GM12875 (cell line): ENCODE results near the gene LRSAM1.

Source experiments
- H3K4me3 ChIP-seq: one replicate; pipeline ENCODE4 v1.5.1; 2011; ENCODE audit warnings: low read depth, low read length, control low read depth
- CTCF ChIP-seq: IDR thresholded peaks from 2 replicates; pipeline ENCODE4 v1.5.1; 2011; ENCODE audit warnings: low read depth, mild to moderate bottlenecking, control low read depth, inconsistent platforms, low read length, moderate library complexity, borderline replicate concordance; ENCODE audit not compliant: insufficient read depth

Gene LRSAM1

DNA sequence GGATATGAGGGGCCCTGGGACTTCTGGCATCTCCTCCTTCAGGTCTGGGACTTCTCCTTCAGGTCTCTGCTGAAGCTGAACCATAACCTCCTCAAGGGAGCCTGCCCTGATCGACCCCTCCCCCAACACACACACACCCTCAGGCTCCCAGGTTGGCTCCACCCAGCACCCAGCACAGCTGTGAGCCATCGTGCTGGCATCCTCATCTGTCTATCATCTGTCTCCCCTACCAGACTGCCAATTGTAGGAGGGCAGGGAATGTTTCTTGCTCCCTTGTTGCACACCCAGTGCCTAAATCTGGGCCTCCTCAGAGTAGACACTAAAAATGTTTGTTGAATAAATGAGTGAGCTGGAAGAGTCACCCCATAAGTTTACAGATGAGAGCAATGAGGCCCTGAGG is 71.4 kb downstream of the LRSAM1 start:
- no peak overlapping the region for H3K4me3 ChIP-seq
- no peak for TF ChIP-seq CTCF

DNA sequence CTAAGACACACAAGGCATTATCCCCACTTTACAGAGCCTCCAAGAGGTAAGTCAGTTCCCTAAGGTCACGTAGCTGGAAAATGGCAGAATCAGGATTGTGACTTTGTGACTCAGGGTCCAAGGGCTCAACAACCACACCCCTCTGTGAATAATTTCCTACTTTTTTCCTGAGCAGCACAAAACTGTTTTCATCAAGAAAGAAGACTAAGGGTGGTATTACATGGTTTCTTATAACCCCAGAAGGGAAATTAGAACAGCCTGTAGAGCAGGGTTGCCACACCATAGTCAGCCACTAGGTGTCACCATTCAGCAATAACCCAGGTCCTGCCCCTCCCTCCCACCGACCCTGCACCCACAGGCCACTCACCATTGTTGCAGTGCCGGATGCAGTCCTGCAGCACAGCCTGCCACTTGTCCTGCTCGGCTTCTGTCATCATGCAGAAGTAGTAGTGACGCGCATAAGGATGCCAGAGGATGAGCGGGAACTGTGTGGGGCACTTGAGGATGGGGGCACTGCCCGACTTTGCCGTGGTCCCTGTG is 72.1 kb downstream of the LRSAM1 start:
- peak; percentile 48; the same call in 1 of the 2 replicates for TF ChIP-seq CTCF
- H3K4me3 ChIP-seq, result no peak overlapping the region

DNA sequence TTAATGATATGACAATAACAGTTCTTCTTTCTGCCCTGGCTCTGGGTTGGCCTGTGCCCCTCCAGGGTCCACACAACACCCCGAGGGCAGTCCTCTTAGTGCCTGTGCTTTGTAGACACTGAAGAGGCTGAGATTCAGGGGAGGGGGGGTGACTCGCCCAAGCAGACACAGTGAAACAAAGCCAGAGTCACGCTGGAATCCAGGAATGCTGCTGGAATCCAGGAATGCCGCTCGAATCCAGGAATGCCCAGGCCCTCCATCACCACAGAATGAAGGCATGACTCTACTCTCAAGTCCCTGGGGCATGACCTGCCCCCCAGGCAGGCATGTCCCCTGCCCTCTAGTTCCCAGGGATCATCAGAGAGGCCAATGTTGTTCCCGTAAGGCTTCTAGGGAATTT is 73.1 kb downstream of the LRSAM1 start:
- TF ChIP-seq CTCF, result no peak
- no peak overlapping the region for H3K4me3 ChIP-seq

DNA sequence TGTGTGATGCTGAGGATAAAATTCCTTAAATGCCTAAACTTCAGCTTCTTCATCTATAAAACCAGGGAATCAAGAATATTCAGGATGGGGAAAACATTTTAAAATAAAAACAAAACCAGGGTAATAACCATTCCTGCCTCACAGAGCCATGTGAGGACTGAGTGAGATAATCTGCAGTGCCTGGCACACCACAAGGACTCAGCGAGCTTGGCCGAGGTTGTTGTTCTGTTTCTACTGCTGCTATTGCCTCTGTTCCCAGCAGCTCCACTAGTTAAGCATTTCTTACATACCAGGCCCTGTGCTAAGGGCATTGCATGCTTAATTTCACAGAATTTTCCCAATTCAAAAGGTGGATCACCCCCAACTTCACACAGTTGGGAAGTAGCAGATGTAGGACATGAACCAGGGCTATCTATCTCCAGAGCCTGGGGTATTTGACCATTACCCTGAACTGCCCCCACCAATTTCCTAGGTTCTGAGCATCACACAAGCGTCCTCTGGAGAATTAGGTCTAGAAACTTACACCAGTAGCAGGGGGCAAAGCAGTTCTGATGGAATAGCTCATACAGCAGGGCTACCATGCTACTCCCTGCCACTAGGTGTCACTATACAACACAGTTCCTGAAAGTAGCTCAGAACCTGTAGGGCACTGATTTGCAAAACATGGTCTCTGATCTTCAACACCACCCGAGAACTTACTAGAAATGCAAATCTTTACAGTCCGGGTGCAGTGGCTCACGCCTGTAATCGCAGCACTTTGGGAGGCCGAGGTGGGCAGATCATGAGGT is 74.3 kb downstream of the LRSAM1 start:
- H3K4me3 ChIP-seq, result no peak overlapping the region
- peak; percentile 69 for TF ChIP-seq CTCF

GRCh38 chr9:127526655-127527559 is 75.6 kb downstream of the LRSAM1 start:
- no peak overlapping the region for H3K4me3 ChIP-seq
- TF ChIP-seq CTCF, result no peak

DNA sequence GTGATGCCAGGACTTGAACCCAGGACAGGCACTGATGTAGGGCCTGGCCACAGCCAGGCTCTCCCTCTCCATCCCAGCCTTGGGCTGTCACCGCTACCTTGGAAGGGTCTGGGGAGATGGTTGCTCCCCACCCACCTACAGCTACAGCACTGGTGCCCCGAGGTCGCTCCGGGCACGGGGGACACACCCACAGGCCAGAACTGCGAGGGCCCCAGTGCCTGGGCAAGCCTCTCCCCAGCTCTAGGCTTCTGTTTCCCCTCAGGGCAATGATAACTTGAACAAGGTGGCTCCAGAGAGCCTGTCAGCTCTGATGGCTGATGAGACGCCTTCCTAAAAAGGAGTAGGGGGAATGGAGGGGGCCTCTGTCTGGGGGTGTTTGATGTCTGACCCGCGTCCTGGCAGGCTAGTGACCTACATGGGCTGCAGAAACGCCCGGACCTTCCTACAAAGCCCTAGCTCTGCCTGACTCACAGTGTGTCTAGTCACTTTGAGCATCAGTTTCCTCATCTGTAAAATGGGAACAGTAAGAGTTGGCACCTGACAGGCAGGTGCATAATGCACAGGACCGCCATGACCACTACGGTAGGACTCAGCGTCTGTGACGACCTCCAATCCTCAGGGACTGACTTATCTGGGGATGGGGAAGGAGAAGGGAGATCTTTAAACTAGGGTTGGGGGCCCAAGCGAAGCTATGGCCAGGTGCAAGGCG is 76.4 kb downstream of the LRSAM1 start:
- no peak for TF ChIP-seq CTCF
- no peak overlapping the region for H3K4me3 ChIP-seq
